Activated CD4-positive, alpha-beta T cell treated with anti-CD3 and anti-CD28 coated beads for 24 hours (primary cell): ENCODE results near the gene TRPM3.

Source experiments
- DNase-seq, 2 donors: peaks; one replicate each; pipeline ENCODE4 v3.0.0-alpha.2; 2020; ENCODE audit warnings: low read depth in 2 of 2

The TRPM3 gene

GRCh38 chr9:70561111-70561510 lies 560.3 kb downstream of the TRPM3 start:
- DNase-seq: no peak

- no peak for DNase-seq
Observed at GRCh38 chr9:70559102-70559501, 562.3 kb downstream of the TRPM3 start.

- no peak for DNase-seq
Observed at GRCh38 chr9:70557661-70558369, 563.6 kb downstream of the TRPM3 start.

- DNase-seq: no peak
Observed at GRCh38 chr9:70556771-70557170, 564.6 kb downstream of the TRPM3 start.

DNA sequence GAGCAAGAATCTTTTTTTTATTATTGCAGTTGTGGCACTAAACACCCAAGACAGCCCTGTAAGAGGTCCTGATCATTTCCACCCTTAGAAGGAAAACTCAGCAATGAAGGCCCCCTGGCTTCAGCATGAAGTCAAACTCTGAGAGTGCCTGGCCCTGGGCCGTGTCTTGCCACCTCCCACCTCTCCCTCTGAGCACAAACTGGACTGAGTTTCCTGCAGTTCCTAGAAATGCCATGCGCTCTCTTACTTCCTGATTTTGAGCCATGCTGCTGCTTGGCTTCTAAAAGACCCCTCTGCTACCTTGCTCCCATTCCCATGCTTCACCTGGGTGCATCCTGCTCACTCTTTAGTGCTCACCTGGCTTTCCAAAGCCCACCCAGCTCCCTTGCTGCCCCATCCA lies 566.5 kb downstream of the TRPM3 start:
- no peak for DNase-seq

GRCh38 chr9:70553707-70554673 lies 567.4 kb downstream of the TRPM3 start:
- DNase-seq: no peak

GRCh38 chr9:70552561-70552960 lies 568.9 kb downstream of the TRPM3 start:
- DNase-seq: no peak

DNA sequence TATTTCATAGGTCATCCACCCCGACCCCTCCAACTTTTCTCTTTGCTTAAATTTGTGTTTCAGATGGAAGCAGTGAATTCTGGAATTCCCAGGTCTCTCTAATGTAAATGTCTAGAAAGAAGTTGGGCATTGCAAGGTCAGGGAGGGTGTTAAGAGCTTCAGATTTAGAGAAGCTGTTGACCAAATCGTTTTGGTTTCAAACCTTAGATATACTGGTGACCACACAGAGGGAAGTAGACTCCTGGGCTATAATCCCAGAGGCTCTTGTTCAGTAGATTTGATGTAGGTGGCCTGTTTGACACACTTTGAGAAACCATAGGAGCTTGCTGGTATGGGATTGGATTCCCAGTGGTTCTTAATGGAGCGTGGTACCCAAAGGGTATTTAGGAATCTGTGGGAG lies 569.6 kb downstream of the TRPM3 start:
- DNase-seq: no peak

GRCh38 chr9:70551396-70551795 lies 570.0 kb downstream of the TRPM3 start:
- no peak for DNase-seq

GRCh38 chr9:70549926-70550325 lies 571.5 kb downstream of the TRPM3 start:
- DNase-seq: no peak

GRCh38 chr9:70542311-70542931 lies 579.0 kb downstream of the TRPM3 start:
- no peak for DNase-seq

- no peak for DNase-seq
Observed at GRCh38 chr9:70540016-70540415, 581.4 kb downstream of the TRPM3 start.

DNA sequence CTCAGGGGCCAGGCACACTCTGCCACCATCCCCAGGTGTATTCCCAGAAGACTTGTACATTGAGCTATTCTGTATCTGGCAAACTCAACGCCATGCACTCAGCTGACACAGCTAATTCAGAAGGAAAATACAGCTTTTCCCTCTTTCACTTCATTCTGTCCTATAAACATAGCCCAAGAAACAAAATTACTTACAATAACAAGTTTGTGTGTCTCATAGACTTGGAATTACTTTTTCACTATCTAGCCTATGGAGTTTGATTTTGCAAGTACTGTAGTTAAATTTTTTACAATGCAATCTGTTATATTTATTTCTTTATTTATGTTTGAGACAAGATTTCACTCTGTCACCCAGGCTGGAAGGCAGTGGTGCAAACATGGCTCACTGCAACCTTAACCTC lies 581.9 kb downstream of the TRPM3 start:
- no peak for DNase-seq

DNA sequence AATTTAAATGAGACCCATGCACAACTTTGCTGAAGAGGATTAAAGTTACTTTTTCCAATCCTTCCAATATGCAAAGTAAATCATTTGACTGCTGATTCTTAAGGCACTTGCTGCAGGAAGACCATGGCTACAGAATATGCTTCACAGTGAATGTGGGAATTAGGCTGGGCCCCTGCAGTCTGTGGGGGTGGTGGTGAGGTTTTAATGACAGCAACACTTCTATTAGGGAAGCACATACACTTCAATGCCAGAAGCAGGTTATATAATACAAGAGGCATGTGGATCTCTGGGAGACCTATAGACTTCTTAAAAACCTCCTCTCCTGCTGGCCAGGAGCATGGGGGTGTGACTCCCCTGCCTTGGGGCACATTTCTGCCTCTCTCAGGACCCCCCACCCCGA lies 582.4 kb downstream of the TRPM3 start:
- no peak for DNase-seq

DNA sequence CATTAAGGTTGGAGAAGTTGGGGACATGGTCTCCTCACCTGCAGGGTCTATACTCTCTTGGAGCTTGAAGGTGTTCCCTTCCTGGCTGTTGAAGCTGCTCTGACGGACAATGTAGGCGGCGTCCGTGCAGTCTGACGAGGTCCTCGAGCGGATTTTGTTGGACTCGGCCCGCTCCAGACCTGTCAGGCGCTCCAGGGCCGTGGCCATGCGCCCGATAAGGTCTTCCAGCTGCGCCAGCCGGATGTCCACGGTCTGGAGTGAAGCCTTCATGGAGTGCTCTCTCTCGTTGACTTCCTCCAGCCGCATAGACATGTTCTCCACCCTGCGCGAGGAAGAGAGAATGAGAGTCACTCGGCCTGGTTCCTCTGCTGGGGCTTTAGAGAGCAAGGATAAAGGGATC lies 584.3 kb downstream of the TRPM3 start:
- DNase-seq: no peak

- DNase-seq: no peak
Observed at GRCh38 chr9:70535546-70536323, 585.7 kb downstream of the TRPM3 start.

- DNase-seq: no peak
Observed at GRCh38 chr9:70534471-70534870, 587.0 kb downstream of the TRPM3 start.

GRCh38 chr9:70534061-70534460 lies 587.4 kb downstream of the TRPM3 start:
- DNase-seq: no peak

DNA sequence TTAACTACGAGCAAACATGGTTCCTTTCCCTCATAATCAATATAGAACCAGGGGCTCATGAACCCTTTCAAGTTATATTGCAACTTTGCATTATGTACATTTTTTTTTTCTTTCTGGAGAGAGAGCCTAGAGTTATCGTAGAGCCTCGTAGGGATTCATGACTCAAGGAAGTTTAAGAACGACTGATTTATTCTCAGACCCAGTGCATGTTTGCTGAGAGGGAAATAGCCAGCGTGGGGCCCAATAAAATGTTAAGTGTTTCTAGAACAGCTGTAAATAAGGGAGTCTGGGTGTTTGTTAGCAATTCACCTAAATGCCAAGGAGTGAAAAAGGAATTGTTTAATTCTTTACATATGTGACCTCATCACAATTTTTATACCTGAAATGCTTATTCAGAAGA lies 587.9 kb downstream of the TRPM3 start:
- DNase-seq: no peak

DNA sequence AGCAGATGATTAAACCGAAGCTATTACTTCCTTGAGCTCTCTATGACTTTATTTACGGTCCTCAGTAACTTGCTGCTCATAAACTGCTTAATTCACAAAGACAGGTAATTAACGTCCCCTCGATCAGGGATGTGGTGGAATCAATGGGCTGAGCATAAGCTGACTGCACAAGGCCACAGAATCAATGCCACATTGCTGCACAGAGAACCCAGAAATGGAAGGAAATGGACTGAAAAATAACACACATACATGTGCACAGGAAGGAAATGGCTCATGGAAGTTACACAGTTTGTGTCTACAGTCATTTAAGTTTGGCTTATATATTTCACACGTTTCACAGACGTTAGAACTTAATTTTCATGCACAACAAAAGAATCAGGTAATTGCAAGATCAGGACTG lies 588.7 kb downstream of the TRPM3 start:
- DNase-seq: no peak

DNA sequence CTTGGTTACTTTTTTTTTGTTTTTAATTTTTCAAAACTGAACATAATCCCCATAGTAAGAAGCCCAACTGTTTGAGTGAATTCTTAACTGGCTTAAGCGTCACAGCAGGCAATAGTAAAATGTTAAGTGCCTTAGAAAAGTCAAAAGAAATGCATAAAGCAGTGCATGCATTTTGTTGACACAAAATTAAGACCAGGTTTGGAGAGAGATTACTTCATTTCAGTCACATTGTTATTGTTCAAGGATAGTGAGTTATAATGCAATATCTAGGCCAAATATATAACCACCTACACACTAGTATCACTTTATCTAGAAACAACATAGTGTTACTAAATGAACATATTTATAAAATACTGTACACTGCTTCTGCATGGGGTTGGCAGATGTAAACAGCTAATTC lies 590.1 kb downstream of the TRPM3 start:
- no peak for DNase-seq

GRCh38 chr9:70530716-70531115 lies 590.7 kb downstream of the TRPM3 start:
- DNase-seq: no peak
